Sciatic nerve (tissue), 2 donors: ENCODE measurements around the gene ZNF385B. TPM values are rescaled to one million over a fixed set of nuclear protein-coding genes. Genes with fewer than 3 reads are reported as not detected.
A peak's percentile ranks its signal among the peaks of the same experiment; 100 is the strongest.
"Not testable (repeated sequence)": the region's sequence is repeated elsewhere in the genome, so short reads cannot be mapped to it uniquely, and the experiment has no call there.

ENCODE experiments used
- ATAC-seq: fragments of 200-7000 bp; cut with Tn5 transposase; one replicate; pipeline ENCODE4 v1.9.1; 2020; ENCODE audit warnings: mild to moderate bottlenecking, moderate library complexity
- DNase-seq: peaks from one replicate; pipeline ENCODE4 v3.0.0-alpha.2; 2020; ENCODE audit warnings: low spot score
- intact Hi-C: fragments of 100-400 bp; cut with DNase I; formaldehyde crosslinking; loops from one replicate; pipeline ENCODE4 v1.14.2; 2022
- total RNA-seq: library from RNA; stranded (reverse); fragmentation: NEBNext Ultra II Directional; extraction: Animal tissue kit (Norgen Biotek cat#: 25700); gene quantifications from one replicate; pipeline ENCODE4 v1.2.1, GENCODE V29; 2021
- donor health status: DM: no; HTN: no; CAD: no.
- donor health status: DM: no; HTN: no; CAD: no.

Gene ZNF385B
- total RNA-seq, result 5.3 TPM

GRCh38 chr2:179861416-179862067 lies at the start of gene ZNF385B:
Gene ZNF385B (minus strand): TSS chr2:179861612.
- intact Hi-C loops, result no loop called here
- DNase-seq, result peak; percentile 50
- no peak for ATAC-seq

DNA sequence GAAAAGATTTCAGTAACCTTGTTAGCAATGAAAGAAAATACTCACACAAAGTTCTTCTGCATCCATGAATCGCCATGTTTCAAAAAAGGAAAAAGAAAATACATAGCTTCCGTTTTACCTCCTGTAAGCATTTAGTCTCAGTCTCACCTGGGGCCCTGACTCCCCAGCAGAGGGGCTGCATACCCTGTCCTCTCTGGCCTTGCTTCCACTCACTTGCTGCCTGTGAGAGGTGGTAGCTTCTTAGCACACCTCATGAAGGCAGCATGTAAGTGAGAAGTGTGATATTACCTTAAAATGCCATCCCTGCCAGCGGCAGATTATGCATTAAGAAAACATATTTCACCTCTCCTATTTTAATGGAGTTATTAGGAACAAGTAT lies 49.3 kb upstream of the ZNF385B start:
- DNase-seq (no peak), ATAC-seq (no peak)
- intact Hi-C loops, result no loop called here

DNA sequence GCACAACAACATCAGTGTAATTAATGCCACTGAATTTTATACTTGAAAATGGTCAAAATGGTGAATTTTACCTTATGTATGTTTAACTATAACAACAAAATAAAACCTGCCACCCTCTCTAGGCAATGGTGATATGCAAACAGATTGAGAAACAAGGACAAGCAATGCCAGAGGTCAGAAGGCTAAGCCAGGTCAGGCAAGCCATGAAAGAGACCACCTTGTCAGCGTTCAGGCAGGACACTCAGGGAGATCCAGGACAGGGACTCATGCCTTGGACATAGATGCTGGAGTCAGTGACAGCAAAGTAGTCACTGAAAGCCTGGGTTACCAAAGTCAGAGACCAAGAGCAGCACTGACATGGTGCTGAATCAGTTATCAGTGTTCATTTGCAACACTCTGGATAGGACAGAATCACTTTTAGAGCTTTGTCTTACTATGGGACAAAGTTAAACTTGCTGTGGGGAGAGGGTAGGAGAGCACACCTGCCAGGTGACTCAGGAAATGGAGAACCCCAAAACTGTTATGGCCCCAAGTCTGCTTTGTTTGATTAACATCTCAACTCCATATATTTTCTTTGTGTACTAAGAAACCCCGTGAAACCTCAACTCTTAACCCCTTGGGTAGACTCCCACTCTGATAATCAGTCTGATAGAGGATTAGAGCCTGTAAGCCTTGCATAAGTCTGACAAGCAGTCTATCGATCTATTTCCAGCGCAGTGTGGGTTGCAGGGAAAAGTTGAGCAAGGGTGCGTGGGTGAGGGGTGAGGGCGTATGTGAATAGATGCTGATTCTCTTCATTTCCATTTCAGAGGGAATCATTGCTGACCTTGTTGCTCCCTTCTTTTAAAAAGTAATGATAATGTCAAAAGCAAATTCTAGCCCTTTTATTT lies 48.7 kb upstream of the ZNF385B start:
- no peak for ATAC-seq
- intact Hi-C loops, result no loop called here

DNA sequence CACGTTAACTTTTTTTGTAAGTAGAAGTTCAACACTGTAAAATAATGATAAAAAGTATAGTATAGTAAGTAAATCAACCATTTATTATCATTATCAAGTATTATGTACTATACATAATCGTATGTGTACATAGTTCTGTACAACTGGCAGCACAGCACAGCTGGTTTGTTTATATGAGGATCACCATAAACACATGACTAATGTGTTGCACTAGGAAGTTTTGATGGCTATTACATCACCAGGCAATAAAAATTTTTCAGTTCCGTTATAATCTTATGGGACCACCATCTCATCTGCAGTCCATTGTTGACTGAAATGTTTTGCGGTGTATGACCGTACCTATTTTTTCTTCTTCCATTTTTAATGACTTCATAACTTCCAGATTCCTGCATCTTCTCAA lies 39.2 kb upstream of the ZNF385B start:
- DNase-seq (no peak), ATAC-seq (no peak)
- intact Hi-C loops, result no loop called here

More for the DNA sequence above, 48.7 kb upstream of the ZNF385B start:
- no peak for DNase-seq

GRCh38 chr2:179899666-179900065 lies 38.3 kb upstream of the ZNF385B start:
- intact Hi-C loops, result no loop called here
- ATAC-seq, result no peak

DNA sequence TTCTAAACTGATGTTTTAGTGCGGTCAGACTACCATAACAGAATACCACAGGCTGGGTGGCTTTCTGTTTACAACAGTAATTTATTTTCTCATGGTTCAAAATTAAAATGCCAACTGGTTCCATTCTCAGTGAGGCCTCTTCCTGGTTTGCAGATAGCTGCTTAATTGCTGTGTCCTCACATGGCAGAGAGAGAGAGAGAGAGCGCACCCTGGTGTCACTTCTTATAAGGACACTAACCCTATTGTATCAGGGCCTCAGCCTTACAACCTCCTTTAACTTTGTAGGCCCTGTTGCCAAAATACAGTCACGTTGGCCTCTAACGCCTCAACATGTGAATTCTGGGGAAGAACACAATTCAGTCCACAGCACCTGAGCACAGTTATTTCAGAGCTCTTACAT lies 37.5 kb upstream of the ZNF385B start:
- no peak for ATAC-seq
- intact Hi-C loops, result no loop called here
- no peak for DNase-seq

More at GRCh38 chr2:179899666-179900065, 38.3 kb upstream of the ZNF385B start:
- DNase-seq, result no peak

GRCh38 chr2:179893616-179894015 lies 32.2 kb upstream of the ZNF385B start:
- intact Hi-C loops, result no loop called here

GRCh38 chr2:179891237-179891636 lies 29.8 kb upstream of the ZNF385B start:
- intact Hi-C loops, result no loop called here
- DNase-seq (no peak), ATAC-seq (no peak)

More at GRCh38 chr2:179893616-179894015, 32.2 kb upstream of the ZNF385B start:
- DNase-seq (no peak), ATAC-seq (no peak)

- DNase-seq (no peak), ATAC-seq (no peak)
- intact Hi-C loops, result no loop called here
Measured at GRCh38 chr2:179890666-179891065, 29.3 kb upstream of the ZNF385B start.

GRCh38 chr2:179888642-179889041 lies 27.2 kb upstream of the ZNF385B start:
- ATAC-seq, DNase-seq, intact Hi-C loops: not testable (repeated sequence)

- intact Hi-C loops, result no loop called here
- ATAC-seq, result no peak
Measured at GRCh38 chr2:179884193-179884592, 22.8 kb upstream of the ZNF385B start.

DNA sequence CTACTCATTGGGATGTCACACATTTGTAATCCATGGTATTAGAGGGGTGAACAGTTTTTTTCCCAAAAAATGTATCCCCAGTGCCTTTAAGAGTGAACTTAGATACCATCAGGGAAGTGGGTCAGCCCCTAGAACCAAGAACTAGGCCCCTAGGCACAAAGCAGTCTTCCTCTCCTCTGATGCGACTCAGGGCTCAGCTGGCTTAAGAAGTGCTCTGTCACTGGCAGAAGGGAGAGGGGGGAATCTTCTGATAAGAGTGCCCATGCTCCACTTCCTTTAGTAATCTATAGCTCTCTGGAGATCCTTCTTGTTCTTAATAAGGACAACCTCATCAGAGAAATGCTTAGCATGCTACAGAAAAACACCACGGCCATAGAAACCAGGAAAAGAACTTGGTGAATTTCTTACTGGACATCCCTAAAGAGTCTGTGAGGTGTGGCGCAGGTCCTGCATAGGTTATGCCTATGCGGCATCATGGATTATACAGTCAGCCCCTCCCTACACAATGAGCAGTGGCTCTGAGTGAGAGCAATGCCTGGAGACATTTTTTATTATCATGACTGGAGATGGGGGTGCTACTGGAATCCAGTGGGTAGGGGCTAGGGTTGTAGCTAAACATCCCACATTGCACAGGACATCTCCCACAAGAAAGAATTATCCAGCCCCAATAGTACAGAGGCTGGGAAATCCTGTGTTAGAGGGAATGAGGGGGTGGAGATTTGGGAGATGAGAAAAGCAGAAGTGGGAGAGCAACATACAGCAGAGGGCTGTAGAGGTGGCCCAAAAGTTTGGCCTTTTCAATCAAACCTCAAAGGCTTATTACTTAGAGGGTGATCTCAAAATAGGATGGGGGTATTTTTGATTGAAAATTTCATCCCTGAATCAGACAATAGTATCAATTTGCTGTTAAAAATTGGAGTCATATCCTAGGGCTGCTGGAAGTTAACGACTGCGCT lies 21.7 kb upstream of the ZNF385B start:
- intact Hi-C loops, result no loop called here
- no peak for ATAC-seq
- no peak for DNase-seq

More at GRCh38 chr2:179884193-179884592, 22.8 kb upstream of the ZNF385B start:
- DNase-seq, result no peak

DNA sequence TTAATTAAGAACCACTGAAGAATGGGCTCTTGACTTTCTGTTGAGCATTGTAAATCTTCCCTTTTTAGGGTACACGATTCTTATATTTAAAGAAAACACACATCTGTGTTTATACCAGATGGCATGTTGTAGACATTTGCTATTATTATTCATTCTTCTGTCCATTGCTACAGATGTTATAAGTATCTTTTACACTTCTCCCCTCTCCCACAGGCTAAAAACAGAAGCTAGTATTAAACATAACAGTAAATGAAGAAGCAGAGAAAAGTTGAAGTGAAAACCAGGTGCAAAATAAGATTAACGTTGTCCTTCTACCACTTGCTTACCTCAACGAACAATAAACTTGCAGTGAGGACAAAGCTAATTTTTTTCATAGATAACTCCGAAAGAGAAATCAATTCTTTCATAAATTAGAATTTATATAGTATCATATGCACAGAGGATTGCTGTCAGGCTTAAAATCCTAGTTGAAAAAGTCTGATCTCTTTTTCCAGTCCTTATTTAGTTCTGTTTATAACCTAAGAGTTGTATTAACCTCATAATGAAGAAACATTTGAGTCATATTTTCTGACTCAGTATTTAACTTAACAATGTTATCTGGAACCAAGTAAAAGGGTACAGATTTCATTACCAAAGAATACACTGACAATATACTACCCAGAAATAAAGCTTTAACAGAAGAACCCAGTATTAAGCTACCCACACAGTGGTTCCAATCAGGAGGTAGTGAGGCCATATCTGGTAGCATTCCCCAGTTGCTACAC lies 16.4 kb upstream of the ZNF385B start:
- DNase-seq (no peak), ATAC-seq (no peak)
- intact Hi-C loops, result no loop called here

- DNase-seq (no peak), ATAC-seq (no peak)
- intact Hi-C loops, result no loop called here
Measured at GRCh38 chr2:179876266-179876665, 14.9 kb upstream of the ZNF385B start.

DNA sequence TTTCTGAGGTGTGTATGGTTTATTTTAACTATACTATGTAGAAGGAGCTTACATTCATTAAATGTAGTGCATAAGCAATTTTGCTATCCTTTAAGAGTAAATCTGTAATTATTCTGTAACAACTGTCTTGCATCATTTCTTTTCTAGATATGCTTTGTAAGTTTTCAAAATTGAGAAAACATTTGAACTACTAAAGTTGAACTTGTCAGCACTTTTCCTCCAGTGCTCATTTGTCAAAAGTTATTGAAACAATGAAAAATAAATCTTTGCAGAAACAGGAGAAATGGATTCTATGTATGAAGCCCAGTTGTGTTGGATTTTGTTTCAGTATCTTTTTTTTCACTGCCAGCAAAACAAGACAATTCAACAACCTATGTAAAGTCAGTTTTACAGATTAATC lies 14.5 kb upstream of the ZNF385B start:
- DNase-seq (no peak), ATAC-seq (no peak)
- intact Hi-C loops, result no loop called here

- DNase-seq (no peak), ATAC-seq (no peak)
- intact Hi-C loops, result no loop called here
Measured at GRCh38 chr2:179862898-179863458, 1.6 kb upstream of the ZNF385B start.

DNA sequence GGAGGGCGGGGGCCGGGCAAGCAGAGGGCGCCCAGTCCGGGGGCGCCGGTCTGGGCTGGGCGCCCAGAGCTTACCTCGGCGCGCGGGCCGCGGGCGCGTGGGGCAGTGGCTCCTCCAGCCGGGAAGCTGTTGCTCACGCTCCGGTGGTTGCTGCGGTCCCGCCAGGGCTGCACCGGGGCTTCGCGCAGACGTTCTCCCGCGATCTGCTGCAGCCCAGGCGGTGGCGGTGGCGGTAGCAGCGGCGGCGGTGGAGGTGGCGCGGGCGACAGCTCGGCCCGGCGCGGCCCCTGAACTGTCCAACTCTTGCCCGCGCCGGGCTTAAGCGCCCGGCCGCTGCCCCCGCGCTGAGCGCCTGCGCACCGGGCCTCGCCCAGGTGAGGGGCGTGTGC lies 391 bp downstream of the ZNF385B start:
- ATAC-seq (no peak), DNase-seq (no peak)
- intact Hi-C loops, result no loop called here
